HG03571 (cell line): ENCODE measurements around the gene MTHFD1L.
A peak's percentile ranks its signal among the peaks of the same experiment; 100 is the strongest.

Source experiments
- ATAC-seq: cut with Tn5 transposase; IDR thresholded peaks from one replicate; pipeline ENCODE4 v1.9.1; 2021; ENCODE audit not compliant: unreplicated experiment

Gene MTHFD1L

GRCh38 chr6:150865043-150865405 lies 478 bp upstream of the MTHFD1L start:
- ATAC-seq: no peak

- ATAC-seq: peak; percentile 79
Measured at GRCh38 chr6:150866147-150866990, 867 bp downstream of the MTHFD1L start.

GRCh38 chr6:150866991-150867501 lies 1.5 kb downstream of the MTHFD1L start:
- ATAC-seq: no peak

- ATAC-seq: no peak
Measured at GRCh38 chr6:150868759-150869158, 3.3 kb downstream of the MTHFD1L start.

GRCh38 chr6:150874179-150874578 lies 8.7 kb downstream of the MTHFD1L start:
- no peak for ATAC-seq

GRCh38 chr6:150875841-150876240 lies 10.3 kb downstream of the MTHFD1L start:
- no peak for ATAC-seq

DNA sequence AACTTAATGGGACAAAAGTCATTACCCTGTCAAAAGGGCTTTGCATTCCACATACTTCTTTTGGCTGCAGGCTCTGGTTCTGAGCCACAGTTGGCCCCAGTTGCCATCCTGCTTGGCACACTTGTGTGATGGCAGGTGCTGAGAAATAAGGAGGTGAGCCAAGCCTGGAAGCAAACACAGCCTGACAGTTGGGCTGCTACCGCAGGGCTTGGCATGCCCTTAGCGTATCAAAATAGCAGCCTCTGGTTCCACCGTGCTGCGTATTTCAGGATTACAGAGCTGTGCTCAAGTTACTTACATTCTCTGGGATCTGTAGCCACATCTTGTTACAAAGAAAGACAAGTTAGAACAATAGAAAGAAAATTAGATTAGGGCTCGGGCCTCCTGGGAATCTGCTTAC lies 11.1 kb downstream of the MTHFD1L start:
- ATAC-seq: no peak

DNA sequence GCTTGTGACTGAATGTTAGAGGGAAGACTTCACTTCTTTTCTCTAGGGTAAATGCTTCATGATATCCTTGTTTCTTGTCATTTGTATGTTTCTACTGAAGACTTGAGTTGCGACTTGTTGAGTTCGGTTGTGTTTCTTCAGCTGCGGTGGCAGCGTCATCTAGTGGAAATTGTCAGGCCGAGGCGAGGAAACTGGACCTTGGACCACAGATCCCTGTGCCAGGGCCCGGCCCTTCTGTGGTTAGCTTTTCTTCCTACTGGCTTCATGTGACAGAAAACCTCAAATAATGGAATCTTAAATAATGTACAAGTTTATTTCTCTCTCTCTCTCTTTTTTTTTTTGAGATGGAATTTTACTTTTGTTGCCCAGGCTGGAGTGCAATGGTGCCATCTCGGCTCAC lies 12.4 kb downstream of the MTHFD1L start:
- ATAC-seq: no peak

GRCh38 chr6:150878347-150879213 lies 13.1 kb downstream of the MTHFD1L start:
- no peak for ATAC-seq

DNA sequence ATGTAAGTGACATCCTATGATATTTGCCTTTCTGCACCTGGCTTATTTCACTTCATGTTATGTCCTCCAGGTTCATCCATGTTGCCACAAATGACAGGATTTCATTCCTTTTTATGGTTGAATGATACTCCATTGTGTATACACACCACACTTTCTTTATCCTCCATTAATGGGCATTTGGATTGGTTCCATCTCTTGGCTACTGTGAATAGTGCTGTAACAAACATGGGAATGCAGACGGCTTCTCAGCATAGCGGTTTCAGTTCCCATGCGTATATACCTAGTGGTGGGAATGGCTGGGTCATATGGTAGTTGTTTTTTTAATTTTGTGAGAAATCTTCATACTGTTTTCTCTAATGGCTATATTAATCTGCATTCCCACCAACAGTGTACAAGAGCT lies 14.8 kb downstream of the MTHFD1L start:
- ATAC-seq: no peak

GRCh38 chr6:150881911-150882481 lies 16.5 kb downstream of the MTHFD1L start:
- ATAC-seq: no peak

GRCh38 chr6:150883521-150883920 lies 18.0 kb downstream of the MTHFD1L start:
- ATAC-seq: no peak

GRCh38 chr6:150886155-150886554 lies 20.7 kb downstream of the MTHFD1L start:
- no peak for ATAC-seq

DNA sequence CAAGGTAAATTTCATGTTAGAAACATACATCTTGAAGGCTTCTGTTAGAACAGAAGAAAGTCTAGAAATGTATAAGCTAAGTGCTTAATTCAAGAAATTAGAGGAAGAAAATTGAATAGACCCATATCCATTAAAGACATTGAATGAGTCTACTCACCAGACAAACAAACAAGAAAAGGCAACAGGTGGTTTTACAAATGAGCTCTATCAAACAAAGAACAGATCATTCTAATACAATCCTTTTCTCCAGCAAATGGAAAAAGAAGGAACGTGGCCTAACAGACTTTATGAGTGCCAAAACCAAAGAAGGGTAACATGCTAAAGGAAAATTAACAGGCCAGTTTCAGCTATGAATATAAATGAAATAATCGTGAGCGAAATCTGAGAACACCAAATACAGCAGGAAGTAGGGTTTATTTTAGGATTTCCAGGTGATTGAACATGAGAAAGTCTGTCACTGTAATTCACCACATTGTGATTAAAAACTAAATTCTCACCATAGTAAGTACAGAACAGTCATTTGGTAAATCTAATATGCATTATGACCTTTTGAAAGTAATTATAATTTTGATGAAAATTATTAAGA lies 22.6 kb downstream of the MTHFD1L start:
- peak; percentile 48 for ATAC-seq

GRCh38 chr6:150890346-150890745 lies 24.8 kb downstream of the MTHFD1L start:
- ATAC-seq: no peak

- no peak for ATAC-seq
Measured at GRCh38 chr6:150891888-150892485, 26.5 kb downstream of the MTHFD1L start.

DNA sequence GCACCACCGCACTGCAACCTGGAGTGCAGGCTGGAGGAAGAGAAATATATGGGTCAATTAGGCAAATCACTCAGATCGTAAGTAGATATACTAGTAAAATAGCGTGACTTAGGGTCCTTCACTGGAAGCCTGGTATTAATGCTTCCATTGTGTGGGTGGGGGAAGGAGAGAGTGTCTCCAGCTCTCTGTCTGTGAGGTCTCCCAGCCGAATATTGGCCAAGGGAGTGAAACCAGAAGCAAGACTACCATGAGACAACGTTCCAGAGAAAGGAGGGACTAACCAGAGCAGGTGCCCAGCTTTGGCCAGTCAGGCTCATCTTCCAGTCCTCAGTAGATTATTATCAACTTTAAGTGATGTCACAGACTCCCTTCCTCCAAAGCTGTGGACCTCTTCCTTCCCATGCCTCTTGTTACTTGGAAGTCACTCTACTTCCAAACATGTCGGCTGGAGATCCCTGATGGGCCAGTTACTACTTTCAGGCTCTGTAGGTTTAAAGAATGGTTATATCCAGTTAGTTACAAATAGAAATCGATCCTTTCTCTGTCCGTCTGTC lies 28.8 kb downstream of the MTHFD1L start:
- ATAC-seq: no peak

DNA sequence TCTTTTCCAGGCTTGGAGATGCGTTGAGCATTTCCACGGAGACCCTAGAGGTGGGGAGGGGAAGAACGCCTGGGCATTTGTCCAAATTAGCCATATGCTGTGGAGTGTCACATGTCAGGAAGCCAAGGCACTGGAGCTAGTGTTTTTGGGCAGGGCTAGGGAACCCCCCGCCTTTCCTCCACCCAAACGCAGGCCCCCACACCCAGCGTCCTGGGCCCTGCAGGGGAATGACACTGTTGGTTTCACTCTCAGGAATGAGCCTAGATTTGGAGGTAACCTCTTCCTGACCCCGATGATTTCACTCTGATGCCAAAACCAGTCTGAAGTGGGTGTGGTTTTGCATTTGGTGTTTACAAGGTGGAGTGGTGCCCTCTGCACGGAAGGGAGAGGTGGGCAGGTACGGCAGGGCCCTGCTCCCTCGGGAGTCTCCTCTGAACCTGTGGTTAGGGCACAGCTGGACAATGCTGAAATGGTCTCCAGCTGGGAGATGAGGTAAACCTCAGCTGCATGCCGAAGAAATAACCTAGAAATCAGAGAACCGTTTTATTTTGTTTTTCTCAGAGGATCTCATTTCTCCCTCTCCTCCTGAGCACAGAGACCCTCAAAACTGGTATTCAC lies 29.5 kb downstream of the MTHFD1L start:
- no peak for ATAC-seq

DNA sequence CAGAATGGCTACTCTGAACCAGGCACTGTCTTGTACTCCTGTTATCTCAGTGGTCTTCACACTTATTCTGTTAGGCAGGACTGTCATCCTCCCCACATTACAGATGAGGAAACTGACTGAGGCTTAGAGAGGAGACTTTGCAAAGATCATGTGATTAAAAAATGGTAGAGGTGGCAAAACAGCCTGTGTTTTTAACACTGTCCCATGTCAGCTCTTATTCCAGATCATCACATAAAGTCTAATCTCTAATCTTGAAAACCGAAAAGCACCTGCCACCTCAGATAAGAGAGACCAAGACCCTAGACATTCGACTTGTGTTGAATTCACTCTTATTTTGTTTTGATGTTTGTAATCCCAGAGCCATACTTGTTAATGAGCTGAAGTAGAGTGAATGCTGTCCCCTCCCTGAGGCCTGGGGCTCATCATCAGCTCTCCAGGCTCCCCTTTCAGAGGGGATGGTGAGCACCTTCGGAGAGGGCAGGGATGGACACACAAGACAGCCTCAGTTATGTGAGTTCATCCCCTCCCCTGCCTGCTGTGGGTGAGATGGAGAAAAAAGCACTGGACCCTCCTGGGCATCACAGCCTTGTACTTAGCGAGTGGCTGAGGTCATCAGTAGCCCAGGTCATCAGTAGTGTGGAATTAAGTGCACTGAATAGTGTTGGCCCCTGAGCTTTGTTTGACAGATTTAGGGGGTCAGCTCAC lies 30.6 kb downstream of the MTHFD1L start:
- ATAC-seq: no peak
